ENCODE results near the gene GALR2. TPM values are rescaled to one million over a fixed set of nuclear protein-coding genes. Genes with fewer than 3 reads are reported as not detected.

The GALR2 gene
- total RNA-seq, 4 donors from 2014 or later, result 0.18 TPM; not detected in 3

- peaks cover 3 to 98% of the 10 kb centered on the region in 2 donors for H3K36me3 ChIP-seq
- in situ Hi-C loops (cut with MboI; ENCODE audit: low sequenced_read_pairs in 4 of 4), result no loop called here
- peaks cover 0 to 4% of the 10 kb centered on the region in 2 donors for H3K4me1 ChIP-seq
- no peaks in the 10 kb centered on the region for H3K9me3 ChIP-seq
- TF ChIP-seq, protein P1, sequence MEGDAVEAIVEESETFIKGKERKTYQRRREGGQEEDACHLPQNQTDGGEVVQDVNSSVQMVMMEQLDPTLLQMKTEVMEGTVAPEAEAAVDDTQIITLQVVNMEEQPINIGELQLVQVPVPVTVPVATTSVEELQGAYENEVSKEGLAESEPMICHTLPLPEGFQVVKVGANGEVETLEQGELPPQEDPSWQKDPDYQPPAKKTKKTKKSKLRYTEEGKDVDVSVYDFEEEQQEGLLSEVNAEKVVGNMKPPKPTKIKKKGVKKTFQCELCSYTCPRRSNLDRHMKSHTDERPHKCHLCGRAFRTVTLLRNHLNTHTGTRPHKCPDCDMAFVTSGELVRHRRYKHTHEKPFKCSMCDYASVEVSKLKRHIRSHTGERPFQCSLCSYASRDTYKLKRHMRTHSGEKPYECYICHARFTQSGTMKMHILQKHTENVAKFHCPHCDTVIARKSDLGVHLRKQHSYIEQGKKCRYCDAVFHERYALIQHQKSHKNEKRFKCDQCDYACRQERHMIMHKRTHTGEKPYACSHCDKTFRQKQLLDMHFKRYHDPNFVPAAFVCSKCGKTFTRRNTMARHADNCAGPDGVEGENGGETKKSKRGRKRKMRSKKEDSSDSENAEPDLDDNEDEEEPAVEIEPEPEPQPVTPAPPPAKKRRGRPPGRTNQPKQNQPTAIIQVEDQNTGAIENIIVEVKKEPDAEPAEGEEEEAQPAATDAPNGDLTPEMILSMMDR (IDR thresholded peaks at IDR 0.05 in 4 of 5, conservative IDR thresholded peaks at IDR 0.05 in 1 of 5), result no peak
- no peak for TF ChIP-seq POLR2A (IDR thresholded peaks at IDR 0.05)
- ATAC-seq, result no peak
- H3K4me3 ChIP-seq, result no peak overlapping the region
- no peak overlapping the region for H3K27ac ChIP-seq
- intact Hi-C loops (cut with DNase I; ENCODE audit: low total_unique reads), result no loop called here
- H3K27me3 ChIP-seq, result no peaks in the 10 kb centered on the region
- no peak for DNase-seq
These were observed 28.5 kb upstream of the GALR2 start for GRCh38 chr17:76046064-76046463.

- no peaks in the 10 kb centered on the region for H3K27me3 ChIP-seq
- in situ Hi-C loops (cut with MboI; ENCODE audit: low sequenced_read_pairs in 4 of 4), result no loop called here
- intact Hi-C loops (cut with DNase I; ENCODE audit: low total_unique reads), result no loop called here
- peaks cover 0 to 5% of the 10 kb centered on the region in 2 donors for H3K4me1 ChIP-seq
- no peaks in the 10 kb centered on the region for H3K9me3 ChIP-seq
- no peak for ATAC-seq
- H3K4me3 ChIP-seq, result no peak overlapping the region
- no peak for DNase-seq
- no peak overlapping the region for H3K27ac ChIP-seq
- peaks cover 3 to 82% of the 10 kb centered on the region in 2 donors for H3K36me3 ChIP-seq
- TF ChIP-seq POLR2A (IDR thresholded peaks at IDR 0.05), result no peak
These were observed 26.5 kb upstream of the GALR2 start for GRCh38 chr17:76048025-76048605.

GRCh38 chr17:76048711-76049110, 25.9 kb upstream of the GALR2 start:
- H3K4me3 ChIP-seq, result no peak overlapping the region
- ATAC-seq, result no peak
- peaks cover 3 to 81% of the 10 kb centered on the region in 2 donors for H3K36me3 ChIP-seq
- DNase-seq, result no peak
- no peak for TF ChIP-seq POLR2A (IDR thresholded peaks at IDR 0.05)
- no peak overlapping the region for H3K27ac ChIP-seq
- no peaks in the 10 kb centered on the region for H3K9me3 ChIP-seq
- in situ Hi-C loops (cut with MboI; ENCODE audit: low sequenced_read_pairs in 4 of 4) (no loop called here), intact Hi-C loops (cut with DNase I; ENCODE audit: low total_unique reads) (no loop called here)
- H3K27me3 ChIP-seq, result no peaks in the 10 kb centered on the region
- H3K4me1 ChIP-seq, result peaks cover 0 to 5% of the 10 kb centered on the region in 2 donors

GRCh38 chr17:76049239-76049638, 25.3 kb upstream of the GALR2 start:
- TF ChIP-seq, protein P1 (IDR thresholded peaks at IDR 0.05 in 4 of 5, conservative IDR thresholded peaks at IDR 0.05 in 1 of 5), result no peak
- TF ChIP-seq POLR2A (IDR thresholded peaks at IDR 0.05), result no peak
- Histone ChIP-seq H3K27ac (no peak overlapping the region), H3K36me3 (peaks cover 3 to 81% of the 10 kb centered on the region in 2 donors), H3K9me3 (no peaks in the 10 kb centered on the region), H3K4me1 (peaks cover 0 to 5% of the 10 kb centered on the region in 2 donors), H3K4me3 (no peak overlapping the region), H3K27me3 (no peaks in the 10 kb centered on the region)
- in situ Hi-C loops (cut with MboI; ENCODE audit: low sequenced_read_pairs in 4 of 4), result no loop called here
- no peak for ATAC-seq
- intact Hi-C loops (cut with DNase I; ENCODE audit: low total_unique reads), result no loop called here
- no peak for DNase-seq

GRCh38 chr17:76049836-76050537, 24.6 kb upstream of the GALR2 start:
- H3K9me3 ChIP-seq, result no peaks in the 10 kb centered on the region
- H3K4me1 ChIP-seq, result peaks cover 0 to 5% of the 10 kb centered on the region in 2 donors

More at GRCh38 chr17:76049836-76050537, 24.6 kb upstream of the GALR2 start:
- no peak for TF ChIP-seq POLR2A (IDR thresholded peaks at IDR 0.05)
- TF ChIP-seq, protein P1 (IDR thresholded peaks at IDR 0.05 in 4 of 5, conservative IDR thresholded peaks at IDR 0.05 in 1 of 5), result no peak
- ATAC-seq (no peak), DNase-seq (no peak)
- in situ Hi-C loops (cut with MboI; ENCODE audit: low sequenced_read_pairs in 4 of 4), result no loop called here
- peaks cover 0 to 80% of the 10 kb centered on the region in 2 donors for H3K36me3 ChIP-seq
- H3K4me3 ChIP-seq, result no peak overlapping the region
- intact Hi-C loops (cut with DNase I; ENCODE audit: low total_unique reads), result no loop called here
- H3K27ac ChIP-seq, result peak overlapping the region in 1 of 4 donors; percentile 46
- H3K27me3 ChIP-seq, result no peaks in the 10 kb centered on the region
